Motor neuron (in vitro differentiated cells): Measurements from ENCODE around the gene PYM1. TPM values are rescaled to one million over a fixed set of nuclear protein-coding genes. Genes with fewer than 3 reads are reported as not detected.
"Not testable (repeated sequence)": the region's sequence is repeated elsewhere in the genome, so short reads cannot be mapped to it uniquely, and the experiment has no call there.

ENCODE experiments used
- ATAC-seq, 8 experiments: fragments of 200-7000 bp; cut with Tn5 transposase; replicated peaks in 6 of 8; 2 replicates each; pipeline ENCODE4 v1.8.0; 2021; ENCODE audit warnings: mild to moderate bottlenecking in 8 of 8, moderate library complexity in 8 of 8
- H3K27ac ChIP-seq, 2 donors: fragments of 250-450 bp; sonication (Bioruptor Pico); 2 replicates each; pipeline ENCODE4 v1.9.0; 2021; ENCODE audit warnings: antibody characterized with exemption in 2 of 2, mild to moderate bottlenecking in 2 of 2, moderate library complexity in 1 of 2
- H3K4me1 ChIP-seq, 2 donors: fragments of 250-450 bp; sonication (Bioruptor Pico); replicated peaks in 1 of 2; 2 replicates each; pipeline ENCODE4 v1.6.1; 2021; ENCODE audit warnings: antibody characterized with exemption in 2 of 2, mild to moderate bottlenecking in 2 of 2, moderate library complexity in 1 of 2
- H3K4me3 ChIP-seq, 5 donors: fragments of 250-450 bp; sonication (Bioruptor Pico); 2 replicates each; pipeline ENCODE4 v1.9.0; 2021; ENCODE audit warnings: antibody characterized with exemption in 5 of 5, mild to moderate bottlenecking in 5 of 5, moderate library complexity in 4 of 5
- WGBS, 10 experiments: fragments of 450-650 bp; shearing (Covaris generic); methylation state at CpG; one replicate each; pipeline ENCODE4 v1.0.0; 2022; 5-methylcytosine and 5-hydroxymethylcytosine counted together
- in situ Hi-C, 9 experiments: fragments of 400-800 bp; cut with MboI; loops; one replicate each; pipeline ENCODE4 v1.15.0; 2021; ENCODE audit warnings: low sequenced_read_pairs in 9 of 9, low pct_unique_long_range_greater_than_20kb in 2 of 9; ENCODE audit not compliant: unreplicated experiment in 9 of 9
- total RNA-seq, 8 experiments: library from RNA; unstranded; fragments of 300-600 nt; gene quantifications; 2 replicates each; pipeline versions ENCODE4 v1.2.3 to v1.2.4, GENCODE V29; 2022

PYM1 gene
- total RNA-seq, 8 experiments from 2014 or later, result 20.1 to 44.4 (median 31.7) TPM

GRCh38 chr12:55893723-55894122, 34.0 kb downstream of the PYM1 start:
- Histone ChIP-seq H3K4me3 (no peak overlapping the region), H3K4me1 (no peaks in the 10 kb centered on the region), H3K27ac (no peak overlapping the region)
- in situ Hi-C loops, result no loop called here
- no peak for ATAC-seq
- 100% methylated on average over 1 of the region's 1 CpG; no CpG with 5 or more reads in 8 of the 10 experiments for WGBS, 10 experiments

DNA sequence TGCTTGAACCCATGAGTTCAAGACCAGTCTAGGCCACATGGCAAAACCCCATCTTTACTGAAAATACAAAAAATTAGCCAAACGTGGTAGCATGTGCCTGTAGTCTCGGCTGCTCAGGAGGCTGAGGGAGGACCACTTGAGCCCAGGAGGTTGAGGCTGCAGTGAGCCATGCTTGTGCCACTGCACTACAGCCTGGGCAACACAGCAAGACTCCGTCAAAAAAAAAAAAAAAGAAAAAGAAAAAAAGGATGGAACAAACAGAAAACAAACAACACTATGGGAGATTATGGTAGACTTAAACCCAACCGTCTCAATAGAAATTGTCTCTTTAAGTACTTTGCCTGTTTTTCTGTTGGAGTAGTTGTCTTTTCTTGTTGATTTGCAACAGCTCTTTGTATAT, 36.4 kb downstream of the PYM1 start:
- 64 to 94% (median 92%) methylated on average over 2 to 4 of the region's 4 CpGs; no CpG with 5 or more reads in 2 of the 10 experiments for WGBS, 10 experiments
- in situ Hi-C loops, result no loop called here
- ATAC-seq, result no peak
- Histone ChIP-seq H3K4me1 (no peaks in the 10 kb centered on the region), H3K27ac (no peak overlapping the region), H3K4me3 (no peak overlapping the region)

GRCh38 chr12:55885113-55885512, 42.6 kb downstream of the PYM1 start:
- no peak for ATAC-seq
- in situ Hi-C loops, result no loop called here
- Histone ChIP-seq H3K4me3 (no peak overlapping the region), H3K4me1 (no peaks in the 10 kb centered on the region), H3K27ac (no peak overlapping the region)
- WGBS, 10 experiments, result 67 to 88% (median 82%) methylated on average over 1 of the region's 1 CpG; no CpG with 5 or more reads in 6 of the 10 experiments

DNA sequence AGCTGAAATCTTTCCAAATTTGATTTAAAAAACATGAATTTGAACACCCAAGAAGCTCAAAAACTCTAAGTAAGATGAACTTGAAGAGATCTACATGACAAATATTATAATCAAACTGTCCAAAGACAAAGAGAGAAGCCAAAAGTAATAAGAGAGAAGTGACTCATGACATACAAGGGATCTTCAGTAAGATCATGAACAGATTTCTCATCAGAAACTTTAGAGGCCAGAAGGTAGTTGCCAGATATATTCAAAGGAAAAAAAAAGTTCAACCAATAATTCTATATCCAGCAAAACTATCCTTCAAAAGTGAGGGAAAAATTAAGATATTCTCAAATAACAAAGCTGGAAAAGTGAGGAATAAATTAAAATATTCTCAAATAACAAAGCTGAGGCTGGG, 49.9 kb downstream of the PYM1 start:
- ATAC-seq, result no peak
- Histone ChIP-seq H3K4me3 (no peak overlapping the region), H3K27ac (no peak overlapping the region), H3K4me1 (no peaks in the 10 kb centered on the region)
- in situ Hi-C loops, result no loop called here

- no peaks in the 10 kb centered on the region for H3K4me1 ChIP-seq
- H3K4me3 ChIP-seq, result no peak overlapping the region
- in situ Hi-C loops, result no loop called here
- H3K27ac ChIP-seq, result no peak overlapping the region
- peak in 2 of 8 experiments; percentile 76 to 82 for ATAC-seq
- WGBS, 10 experiments, result 53 to 100% (median 69%) methylated on average over 1 to 4 of the region's 4 CpGs; no CpG with 5 or more reads in 1 of the 10 experiments
Observed at GRCh38 chr12:55875704-55876467, 51.8 kb downstream of the PYM1 start.

DNA sequence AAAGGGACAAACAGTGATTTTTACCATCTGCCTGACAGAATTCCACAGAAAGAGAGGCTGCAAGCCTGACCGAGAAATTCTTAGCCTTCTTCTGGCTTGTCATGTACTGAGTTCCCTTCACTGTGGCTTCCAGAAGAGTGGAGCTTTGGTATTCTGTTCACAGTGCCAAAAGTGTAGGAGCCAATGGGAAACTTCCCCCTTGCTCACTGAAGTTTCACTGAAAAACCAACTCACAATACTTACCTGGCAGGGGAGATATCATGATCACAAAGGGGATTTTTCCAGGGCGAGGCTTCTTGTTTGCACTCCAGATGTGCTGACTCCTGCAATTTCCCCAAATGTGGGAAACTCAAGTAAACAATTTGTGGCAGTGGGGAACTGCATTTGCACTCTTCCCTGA, 53.3 kb downstream of the PYM1 start:
- H3K4me1 ChIP-seq, result no peaks in the 10 kb centered on the region

GRCh38 chr12:55866454-55867004, 61.2 kb downstream of the PYM1 start:
- H3K4me3 ChIP-seq, H3K27ac ChIP-seq, ATAC-seq, in situ Hi-C loops, H3K4me1 ChIP-seq: not testable (repeated sequence)
- WGBS, 10 experiments, result 87 to 100% (median 98%) methylated on average over 2 to 3 of the region's 3 CpGs; no CpG with 5 or more reads in 2 of the 10 experiments

More for the DNA sequence above, 53.3 kb downstream of the PYM1 start:
- Histone ChIP-seq H3K27ac (no peak overlapping the region), H3K4me3 (no peak overlapping the region)
- 13 to 100% (median 71%) methylated on average over 1 to 2 of the region's 2 CpGs; no CpG with 5 or more reads in 5 of the 10 experiments for WGBS, 10 experiments
- ATAC-seq, result peak in 1 of 8 experiments; percentile 16
- in situ Hi-C loops, result no loop called here

DNA sequence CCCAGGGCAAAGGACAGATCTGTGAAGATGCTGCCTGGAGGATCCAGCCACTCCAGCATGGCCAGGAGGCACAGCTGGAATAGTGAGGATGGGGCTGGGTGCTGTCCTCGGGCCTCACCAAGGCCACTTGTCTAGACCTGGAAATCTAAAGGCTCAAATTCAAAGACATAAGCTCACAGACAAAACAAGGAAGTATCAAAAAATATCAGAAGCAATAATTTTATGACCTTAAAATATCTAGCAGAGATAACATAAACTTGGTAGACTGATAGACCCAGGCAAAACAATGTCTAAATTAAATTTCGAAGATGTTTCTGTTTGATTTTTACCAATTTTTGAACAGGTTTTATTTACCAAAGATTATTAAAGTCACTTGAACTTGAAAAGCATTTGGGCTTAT, 62.4 kb downstream of the PYM1 start:
- Histone ChIP-seq H3K4me1 (no peaks in the 10 kb centered on the region), H3K27ac (no peak overlapping the region), H3K4me3 (no peak overlapping the region)
- ATAC-seq, result no peak
- WGBS, 10 experiments, result 0 to 100% (median 79%) methylated on average over 1 to 2 of the region's 2 CpGs
- in situ Hi-C loops, result no loop called here

GRCh38 chr12:55862931-55863330, 64.8 kb downstream of the PYM1 start:
- in situ Hi-C loops, H3K4me1 ChIP-seq, ATAC-seq, H3K4me3 ChIP-seq, H3K27ac ChIP-seq: not testable (repeated sequence)
- WGBS, 10 experiments, result 60 to 97% (median 92%) methylated on average over 1 to 5 of the region's 13 CpGs; no CpG with 5 or more reads in 4 of the 10 experiments

DNA sequence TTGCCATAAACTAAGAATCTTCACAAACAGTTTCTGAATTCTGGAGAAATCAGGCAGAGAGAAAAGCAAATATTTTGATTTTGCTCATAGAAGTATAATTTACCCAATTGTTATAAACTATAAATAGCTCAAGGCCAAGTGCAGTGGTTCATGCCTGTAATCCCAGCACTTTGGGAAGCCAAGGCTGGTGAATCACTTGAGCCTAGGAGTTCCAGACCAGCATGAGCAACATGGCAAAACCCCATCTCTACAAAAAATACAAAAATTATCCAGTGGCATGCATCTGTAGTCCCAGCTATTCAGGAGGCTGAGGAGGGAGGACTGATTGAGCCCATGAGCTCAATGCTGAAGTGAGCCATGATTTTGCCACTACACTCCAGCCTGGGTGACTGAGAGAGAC, 65.4 kb downstream of the PYM1 start:
- in situ Hi-C loops, result no loop called here
- no peak overlapping the region for H3K4me3 ChIP-seq
- ATAC-seq, result no peak
- no peaks in the 10 kb centered on the region for H3K4me1 ChIP-seq
- no peak overlapping the region for H3K27ac ChIP-seq

- no peaks in the 10 kb centered on the region for H3K4me1 ChIP-seq
- no peak overlapping the region for H3K4me3 ChIP-seq
- in situ Hi-C loops, result no loop called here
- no peak for ATAC-seq
- no peak overlapping the region for H3K27ac ChIP-seq
- WGBS, 10 experiments, result 33 to 100% (median 69%) methylated on average over 1 to 3 of the region's 3 CpGs; no CpG with 5 or more reads in 1 of the 10 experiments
Observed at GRCh38 chr12:55861871-55862270, 65.8 kb downstream of the PYM1 start.

- H3K4me3 ChIP-seq, result no peak overlapping the region
- 45 to 98% (median 83%) methylated on average over 3 to 8 of the region's 8 CpGs; no CpG with 5 or more reads in 1 of the 10 experiments for WGBS, 10 experiments
- no peak for ATAC-seq
- H3K27ac ChIP-seq, result no peak overlapping the region
- no peaks in the 10 kb centered on the region for H3K4me1 ChIP-seq
- in situ Hi-C loops, result no loop called here
Observed at GRCh38 chr12:55861396-55861795, 66.3 kb downstream of the PYM1 start.

- ATAC-seq, result no peak
Observed at GRCh38 chr12:55852740-55853139, 75.0 kb downstream of the PYM1 start.

More at GRCh38 chr12:55852740-55853139, 75.0 kb downstream of the PYM1 start:
- in situ Hi-C loops, result no loop called here
- no peak overlapping the region for H3K27ac ChIP-seq
- peaks cover 0 to 2% of the 10 kb centered on the region in 2 donors for H3K4me1 ChIP-seq
- no peak overlapping the region for H3K4me3 ChIP-seq
- WGBS, 10 experiments, result 17 to 50% (median 23%) methylated on average over 1 of the region's 1 CpG; no CpG with 5 or more reads in 4 of the 10 experiments
